Measurements from ENCODE around the gene ANKRD13A.
"Not testable (repeated sequence)": the region's sequence is repeated elsewhere in the genome, so short reads cannot be mapped to it uniquely, and the experiment has no call there.

The ANKRD13A gene

GRCh38 chr12:109983432-109984142 is 15.6 kb upstream of the ANKRD13A start:
- no peak for DNase-seq (ENCODE audit: low read depth in 2 of 2)

- not testable (repeated sequence) for DNase-seq (ENCODE audit: low read depth in 2 of 2)
These were observed 13.0 kb upstream of the ANKRD13A start for GRCh38 chr12:109986236-109986635.

- DNase-seq (ENCODE audit: low read depth in 2 of 2): no peak
These were observed 11.6 kb upstream of the ANKRD13A start for GRCh38 chr12:109987615-109988014.

- no peak for DNase-seq (ENCODE audit: low read depth in 2 of 2)
These were observed 11.0 kb upstream of the ANKRD13A start for GRCh38 chr12:109988274-109988673.

- no peak for DNase-seq (ENCODE audit: low read depth in 2 of 2)
These were observed 10.3 kb upstream of the ANKRD13A start for GRCh38 chr12:109988903-109989302.

GRCh38 chr12:109989380-109989779 is 9.8 kb upstream of the ANKRD13A start:
- DNase-seq (ENCODE audit: low read depth in 2 of 2): no peak

GRCh38 chr12:109991586-109991985 is 7.6 kb upstream of the ANKRD13A start:
- no peak for DNase-seq (ENCODE audit: low read depth in 2 of 2)

GRCh38 chr12:109993091-109993490 is 6.1 kb upstream of the ANKRD13A start:
- DNase-seq (ENCODE audit: low read depth in 2 of 2): no peak

GRCh38 chr12:109994401-109995175 is 4.6 kb upstream of the ANKRD13A start:
- no peak for DNase-seq (ENCODE audit: low read depth in 2 of 2)

GRCh38 chr12:109995361-109995685 is 3.9 kb upstream of the ANKRD13A start:
- DNase-seq (ENCODE audit: low read depth in 2 of 2): no peak

GRCh38 chr12:109995686-109996482 is 3.3 kb upstream of the ANKRD13A start, which contains the start of gene GIT2:
Gene GIT2, minus strand, starts transcription at chr12:109996368. Its CDS starts 144 bp downstream, at chr12:109996224.
- peak; percentile 92 to 96 for DNase-seq (ENCODE audit: low read depth in 2 of 2)

- DNase-seq (ENCODE audit: low read depth in 2 of 2): no peak
These were observed 2.8 kb upstream of the ANKRD13A start for GRCh38 chr12:109996483-109996853.

GRCh38 chr12:109997393-109997792 is 1.8 kb upstream of the ANKRD13A start:
- no peak for DNase-seq (ENCODE audit: low read depth in 2 of 2)

GRCh38 chr12:109998241-109998903 is 858 bp upstream of the ANKRD13A start:
- no peak for DNase-seq (ENCODE audit: low read depth in 2 of 2)

GRCh38 chr12:109999649-109999971 is 380 bp downstream of the ANKRD13A start:
- no peak for DNase-seq (ENCODE audit: low read depth in 2 of 2)

- DNase-seq (ENCODE audit: low read depth in 2 of 2): no peak
These were observed 814 bp downstream of the ANKRD13A start for GRCh38 chr12:109999983-110000505.

- no peak for DNase-seq (ENCODE audit: low read depth in 2 of 2)
These were observed 2.4 kb downstream of the ANKRD13A start for GRCh38 chr12:110001596-110001995.

- no peak for DNase-seq (ENCODE audit: low read depth in 2 of 2)
These were observed 3.7 kb downstream of the ANKRD13A start for GRCh38 chr12:110002676-110003515.

GRCh38 chr12:110004598-110004997 is 5.4 kb downstream of the ANKRD13A start:
- DNase-seq (ENCODE audit: low read depth in 2 of 2): no peak

- no peak for DNase-seq (ENCODE audit: low read depth in 2 of 2)
These were observed 6.2 kb downstream of the ANKRD13A start for GRCh38 chr12:110005319-110005973.
